Stimulated activated CD4-positive, alpha-beta T cell treated with anti-CD3 and anti-CD28 coated beads, Interleukin-4, amount 100 ng/mL, for 48 hours (primary cell): ENCODE data around the gene VGLL4.
"Not testable (repeated sequence)": the region's sequence is repeated elsewhere in the genome, so short reads cannot be mapped to it uniquely, and the experiment has no call there.

ENCODE experiments used
- DNase-seq, 2 donors: peaks; one replicate each; pipeline ENCODE4 v3.0.0-alpha.2; 2020; ENCODE audit warnings: low read depth in 2 of 2

The VGLL4 gene

DNA sequence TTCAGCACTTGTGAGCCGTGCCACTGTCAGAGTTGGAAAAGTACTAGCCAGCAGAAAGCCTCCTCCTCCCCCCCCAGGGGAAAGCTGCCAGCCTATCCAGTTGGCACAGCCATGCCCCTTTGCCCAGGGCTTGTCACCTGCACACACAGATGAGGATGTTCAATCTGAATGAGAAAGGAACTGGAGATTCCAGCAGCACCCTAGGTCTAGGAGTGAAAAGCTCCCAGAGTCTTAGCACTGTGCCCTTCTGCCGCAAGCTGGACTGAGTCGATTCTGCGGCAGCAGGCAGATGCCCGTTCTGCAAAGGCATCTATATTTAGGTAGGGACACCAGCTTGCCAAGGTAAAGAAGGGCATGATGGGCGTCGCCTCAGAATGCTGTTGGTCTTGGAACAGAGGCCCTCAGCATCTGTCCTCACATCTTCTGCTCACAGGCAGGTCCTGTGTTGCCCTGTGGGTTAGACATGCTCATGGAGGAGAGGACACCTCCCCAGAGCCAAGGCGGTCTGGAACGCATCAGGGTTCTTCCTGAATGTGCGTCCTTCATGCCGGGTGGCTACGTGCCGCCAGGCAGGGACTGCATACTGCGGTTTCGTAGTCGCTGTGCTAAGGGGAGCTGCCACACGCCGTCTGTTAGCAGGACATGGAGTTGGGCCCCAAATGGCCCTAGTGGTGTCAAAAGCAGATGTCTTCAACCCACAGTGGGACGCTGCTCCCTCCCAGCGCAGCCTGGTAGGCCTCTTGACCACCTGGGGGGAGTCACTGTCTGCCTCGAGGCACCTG lies 109.5 kb downstream of the VGLL4 start:
- no peak for DNase-seq

GRCh38 chr3:11532931-11533391 lies 110.8 kb downstream of the VGLL4 start:
- DNase-seq, result no peak

GRCh38 chr3:11530153-11530721 lies 113.5 kb downstream of the VGLL4 start:
- DNase-seq, result no peak

DNA sequence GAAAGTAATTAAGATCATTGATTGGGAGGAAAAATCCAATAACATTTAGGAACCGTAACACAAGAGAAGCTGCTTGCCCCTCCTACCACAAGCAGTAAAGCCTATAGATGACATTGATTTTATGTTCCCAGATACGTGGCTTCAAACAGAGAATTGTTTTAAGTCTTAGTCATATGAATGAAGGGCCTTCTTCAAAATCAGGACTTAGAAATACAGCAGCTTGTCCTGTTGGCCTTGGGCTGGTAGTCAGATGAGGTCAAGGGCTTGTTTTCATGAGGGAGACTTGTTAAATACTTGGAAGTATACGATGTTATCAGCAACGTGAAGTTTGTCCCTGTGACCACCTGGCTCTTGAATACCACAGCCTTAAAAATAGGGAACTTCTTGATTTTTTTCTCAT lies 114.4 kb downstream of the VGLL4 start:
- no peak for DNase-seq

- not testable (repeated sequence) for DNase-seq
Measured at GRCh38 chr3:11526121-11526520, 117.6 kb downstream of the VGLL4 start.

GRCh38 chr3:11523572-11524101 lies 120.1 kb downstream of the VGLL4 start:
- DNase-seq, result no peak

GRCh38 chr3:11522953-11523571 lies 120.7 kb downstream of the VGLL4 start:
- no peak for DNase-seq

DNA sequence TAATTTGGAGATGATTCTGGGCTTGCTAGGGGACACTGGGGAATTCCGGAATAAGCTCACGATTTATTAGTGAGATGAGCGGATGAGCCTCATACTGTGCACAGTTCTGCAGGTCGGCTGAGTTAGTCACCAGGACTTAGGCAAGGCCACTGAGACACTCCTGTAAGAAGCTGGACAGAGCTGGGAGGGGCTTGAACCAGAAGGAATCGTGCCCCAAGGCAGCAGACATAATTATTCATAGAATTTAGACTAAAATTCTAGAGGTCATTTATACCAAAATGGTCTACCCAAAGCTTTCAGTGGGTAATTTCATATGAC lies 121.4 kb downstream of the VGLL4 start:
- no peak for DNase-seq

GRCh38 chr3:11521167-11521566 lies 122.5 kb downstream of the VGLL4 start:
- DNase-seq, result no peak

DNA sequence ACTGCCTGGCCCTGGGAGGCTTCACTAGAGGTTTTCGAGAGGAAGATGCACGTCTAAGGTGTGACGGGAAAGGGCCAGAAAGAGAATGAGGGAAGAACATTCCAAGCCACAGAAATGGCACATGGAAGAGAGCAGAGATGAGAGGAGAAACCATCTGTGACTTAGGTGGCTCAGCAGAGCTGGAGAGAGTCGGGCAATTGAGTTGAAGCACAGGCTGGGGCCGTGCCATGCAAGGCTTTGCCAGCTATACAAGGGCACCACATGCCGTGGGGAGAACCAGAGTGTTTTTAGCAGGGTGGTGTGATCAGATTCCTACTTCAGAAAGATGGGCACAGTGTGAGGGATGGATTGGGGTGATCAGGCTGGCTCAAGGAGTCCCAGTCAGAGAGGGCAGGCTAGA lies 126.1 kb downstream of the VGLL4 start:
- no peak for DNase-seq

- DNase-seq, result no peak
Measured at GRCh38 chr3:11514191-11514821, 129.4 kb downstream of the VGLL4 start.

DNA sequence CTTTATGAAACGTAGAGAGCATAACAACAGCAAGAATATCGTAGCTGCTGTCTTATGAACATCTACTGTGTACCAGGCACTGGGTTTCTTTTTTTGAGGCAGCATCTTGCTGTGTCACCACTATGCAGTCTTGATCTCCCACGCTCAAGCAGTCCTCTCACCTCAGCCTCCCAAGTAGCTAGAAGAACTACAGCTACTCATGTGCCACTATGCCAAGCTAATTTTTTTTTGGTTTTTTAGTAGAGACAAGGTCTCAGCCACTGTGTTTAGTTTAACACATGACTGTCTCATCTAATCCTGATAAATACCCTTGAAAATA lies 129.9 kb downstream of the VGLL4 start:
- no peak for DNase-seq

DNA sequence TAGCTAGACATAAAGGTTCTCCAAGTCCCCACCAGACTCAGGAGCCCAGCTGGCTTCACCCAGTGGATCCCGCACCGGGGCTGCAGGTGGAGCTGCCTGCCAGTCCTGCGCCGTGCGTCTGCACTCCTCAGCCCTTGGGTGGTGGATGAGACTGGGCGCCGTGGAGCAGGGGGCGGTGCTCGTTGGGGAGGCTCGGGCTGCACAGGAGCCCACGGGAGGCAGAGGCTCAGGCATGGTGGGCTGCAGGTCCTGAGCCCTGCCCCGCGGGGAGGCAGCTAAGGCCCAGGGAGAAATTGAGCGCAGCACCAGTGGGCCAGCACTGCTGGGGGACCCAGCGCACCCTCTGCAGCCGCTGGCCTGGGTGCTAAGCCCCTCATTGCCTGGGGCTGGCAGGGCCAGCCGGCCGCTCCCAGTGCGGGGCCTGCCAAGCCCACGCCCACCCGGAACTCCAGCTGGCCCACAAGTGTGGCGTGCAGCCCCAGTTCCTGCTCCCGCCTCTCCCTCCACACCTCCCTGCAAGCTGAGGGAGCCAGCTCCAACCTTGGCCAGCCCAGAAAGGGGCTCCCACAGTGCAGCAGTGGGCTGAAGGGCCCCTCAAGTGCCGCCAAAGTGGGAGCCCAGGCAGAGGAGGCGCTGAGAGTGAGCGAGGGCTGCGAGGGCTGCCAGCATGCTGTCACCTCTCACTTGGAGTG lies 130.4 kb downstream of the VGLL4 start:
- DNase-seq, result not testable (repeated sequence)

DNA sequence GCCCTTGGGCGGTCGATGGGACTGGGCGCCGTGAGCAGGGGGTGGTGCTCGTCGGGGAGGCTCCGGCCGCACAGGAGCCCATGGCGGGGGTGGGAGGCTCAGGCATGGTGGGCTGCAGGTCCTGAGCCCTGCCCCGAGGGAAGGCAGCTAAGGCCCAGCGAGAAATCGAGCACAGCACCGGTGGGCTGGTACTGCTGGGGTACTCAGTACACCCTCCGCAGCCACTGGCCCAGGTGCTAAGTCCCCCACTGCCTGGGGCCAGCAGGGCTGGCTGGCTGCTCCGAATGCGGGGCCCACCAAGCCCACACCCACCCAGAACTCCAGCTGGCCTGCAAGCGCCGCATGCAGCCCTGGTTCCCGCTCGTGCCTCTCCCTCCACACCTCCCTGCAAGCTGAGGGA lies 132.1 kb downstream of the VGLL4 start:
- DNase-seq, result not testable (repeated sequence)

DNA sequence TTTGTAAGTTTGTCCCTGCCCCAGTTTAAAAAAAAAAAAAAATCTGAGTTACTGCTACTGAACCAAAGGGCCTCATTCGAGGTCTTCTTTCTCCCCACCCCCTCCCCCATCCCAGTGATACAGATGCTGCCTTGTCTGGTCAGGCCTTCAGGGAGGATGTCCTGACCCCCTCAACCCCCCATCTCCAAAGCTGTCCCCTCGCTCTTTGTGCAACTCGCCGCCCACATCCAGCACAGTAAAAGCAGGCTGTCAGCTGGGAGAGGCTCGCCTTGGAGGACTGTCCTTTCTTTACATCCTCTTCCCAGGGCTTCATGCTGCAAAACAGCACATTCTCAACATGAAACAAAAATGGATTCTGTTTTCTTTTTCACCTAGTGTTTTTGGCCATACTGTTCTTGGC lies 133.4 kb downstream of the VGLL4 start:
- DNase-seq, result no peak

- no peak for DNase-seq
Measured at GRCh38 chr3:11510001-11510340, 133.7 kb downstream of the VGLL4 start.

DNA sequence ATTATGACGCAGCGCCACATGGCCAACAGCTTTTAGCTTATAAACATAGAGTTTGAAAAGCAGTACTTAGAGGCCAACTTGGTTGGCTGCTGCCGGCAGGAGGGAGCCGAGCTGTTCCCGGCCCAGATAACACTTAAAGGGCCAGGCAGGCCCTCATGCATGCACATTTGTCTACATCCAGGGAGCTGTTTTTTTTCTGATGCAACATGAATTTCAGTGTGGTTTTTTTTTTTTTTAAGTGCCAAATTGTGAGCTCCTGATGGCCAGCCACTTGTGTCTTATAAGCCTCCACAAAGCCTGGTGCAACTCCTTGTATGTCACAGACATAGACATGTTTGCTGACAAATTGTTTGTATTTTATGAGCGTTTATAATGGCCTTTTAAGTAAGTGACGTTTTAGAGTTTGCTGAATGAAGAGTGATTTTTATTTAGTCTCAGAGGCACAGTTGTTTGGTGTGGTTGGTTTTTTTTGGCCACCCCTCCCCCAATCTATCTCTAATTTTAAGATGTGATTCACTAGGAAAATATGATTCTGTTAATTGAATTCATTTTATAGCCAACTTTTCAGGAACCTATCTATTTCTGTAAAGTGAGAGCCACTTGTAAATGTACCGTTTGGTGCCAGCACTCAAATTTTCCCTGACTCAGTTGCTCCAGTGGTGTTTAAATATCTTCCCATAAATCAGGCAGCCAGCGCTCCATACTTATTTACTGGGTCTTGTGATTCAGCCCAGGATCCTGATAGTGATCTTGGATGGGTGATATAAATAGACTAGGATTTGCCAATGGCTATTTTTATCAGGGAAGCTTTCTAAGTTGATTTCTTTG lies 134.3 kb downstream of the VGLL4 start:
- DNase-seq, result no peak

DNA sequence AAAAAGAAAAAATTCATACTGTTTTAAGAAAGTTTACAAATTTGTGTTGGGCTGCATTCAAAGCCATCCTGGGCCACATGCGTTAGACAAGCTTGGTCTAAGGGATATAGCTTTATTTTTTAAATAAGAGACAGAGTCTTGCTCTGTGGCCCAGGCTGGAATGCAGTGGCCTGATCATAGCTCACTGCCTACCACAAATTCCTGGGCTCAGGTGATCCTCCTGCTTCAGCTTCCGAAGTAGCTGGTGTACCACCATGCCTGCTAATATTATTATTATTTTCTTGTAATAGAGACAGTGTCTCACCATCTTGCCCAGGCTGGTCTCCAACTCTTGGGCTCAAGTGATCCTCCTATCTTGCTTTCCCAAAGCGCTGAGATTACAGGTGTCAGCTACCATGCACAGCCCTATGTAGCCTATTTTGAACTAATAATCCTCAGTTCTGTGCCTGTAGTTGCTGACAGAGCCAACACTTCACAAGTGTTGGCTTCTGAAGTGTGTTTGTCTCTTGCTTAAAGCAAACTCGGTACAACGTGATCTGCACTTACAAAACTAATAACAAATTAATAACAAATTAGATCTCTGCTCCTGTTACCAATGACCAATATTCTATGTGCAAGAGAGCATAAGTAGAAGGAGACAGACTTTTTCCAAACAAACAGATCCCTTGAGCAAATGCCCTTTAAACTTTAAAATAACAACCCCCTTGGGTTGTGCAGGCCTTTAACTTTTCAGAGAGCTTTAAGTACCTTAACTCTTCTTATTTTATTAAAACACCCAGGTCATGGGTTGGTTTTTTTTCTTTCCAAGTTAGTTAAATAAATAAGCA lies 135.2 kb downstream of the VGLL4 start:
- no peak for DNase-seq

- DNase-seq, result no peak
Measured at GRCh38 chr3:11507719-11508118, 136.0 kb downstream of the VGLL4 start.
